NCI-H1694 treated with DMSO at 0.1 percent for 48 hours (cell line): ENCODE results near the gene ARHGEF3.

Source experiments
- DNase-seq: peaks from one replicate; lab custom pipeline; 2025; lab: John Stamatoyannopoulos, UW

Gene ARHGEF3

DNA sequence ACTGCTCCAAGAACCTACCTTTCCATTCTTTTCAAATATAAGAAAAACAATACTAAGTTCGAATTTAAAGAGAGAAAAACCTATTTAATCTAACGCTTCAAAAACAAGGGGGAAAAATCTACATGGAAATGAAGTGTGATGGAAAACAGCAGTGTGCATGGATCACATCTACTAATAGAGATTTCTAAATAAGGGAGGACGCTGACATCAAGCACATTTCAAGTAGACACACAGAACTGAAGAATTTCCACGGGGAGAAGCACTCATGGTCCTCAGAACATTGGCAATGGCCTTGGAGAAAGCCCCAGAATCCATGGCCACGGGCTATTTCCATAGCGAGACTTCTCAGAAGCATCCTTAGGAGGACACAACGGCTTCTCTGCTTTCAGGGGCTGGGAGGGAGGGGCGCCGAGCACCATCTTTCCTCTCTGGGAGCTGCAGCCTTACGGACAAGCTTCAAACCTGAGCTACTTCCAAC is 119.7 kb downstream of the ARHGEF3 start:
- DNase-seq: peak; percentile 4

DNA sequence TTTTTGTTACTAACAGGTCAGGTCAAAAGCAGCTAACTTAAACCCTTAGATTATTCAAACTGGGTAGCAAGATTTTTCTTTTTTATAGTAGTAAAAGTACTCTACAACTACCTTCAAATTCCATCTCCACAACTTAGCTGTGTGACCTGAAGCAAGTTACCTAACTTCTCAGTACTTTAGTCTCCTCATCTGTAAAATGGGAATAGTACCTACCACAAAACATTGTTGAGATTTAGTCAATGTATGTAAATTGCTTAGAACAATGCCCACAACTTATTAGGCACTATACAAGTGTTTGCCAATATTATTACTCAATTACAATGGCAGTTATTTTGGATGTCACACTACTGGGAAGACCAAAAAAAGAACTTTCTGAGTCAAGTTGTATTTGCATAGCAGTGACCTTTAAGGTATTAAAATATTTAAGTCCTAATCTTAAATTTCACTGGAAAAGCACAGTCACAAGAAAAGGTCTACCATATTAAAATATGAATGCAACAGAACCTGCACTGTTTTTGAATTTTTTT is 121.6 kb downstream of the ARHGEF3 start:
- DNase-seq: no peak
